Activated CD4-positive, CD25-positive, alpha-beta regulatory T cell treated with anti-CD3 and anti-CD28 coated beads, Interleukin-2, amount 50 U/mL, for 72 hours (primary cell): ENCODE measurements around the gene MYBPC3.
A peak's percentile ranks its signal among the peaks of the same experiment; 100 is the strongest.

Experiments used
- DNase-seq: peaks from one replicate; pipeline ENCODE4 v3.0.0; 2021

MYBPC3 gene

GRCh38 chr11:47383071-47383470 lies 30.6 kb upstream of the MYBPC3 start:
- no peak for DNase-seq

- DNase-seq, result no peak
Observed at GRCh38 chr11:47380078-47380477, 27.6 kb upstream of the MYBPC3 start.

- no peak for DNase-seq
Observed at GRCh38 chr11:47379317-47379716, 26.8 kb upstream of the MYBPC3 start.

- DNase-seq, result no peak
Observed at GRCh38 chr11:47378836-47379170, 26.3 kb upstream of the MYBPC3 start.

GRCh38 chr11:47378010-47378835 lies 25.7 kb upstream of the MYBPC3 start, which contains the start of gene SPI1:
SPI1 (minus strand) TSS chr11:47378547; CDS start chr11:47378353, 194 bp downstream.
- DNase-seq, result no peak

GRCh38 chr11:47377571-47378009 lies 25.1 kb upstream of the MYBPC3 start:
- no peak for DNase-seq

GRCh38 chr11:47376525-47377371 lies 24.2 kb upstream of the MYBPC3 start:
- no peak for DNase-seq

GRCh38 chr11:47376107-47376524 lies 23.6 kb upstream of the MYBPC3 start:
- DNase-seq, result no peak

- no peak for DNase-seq
Observed at GRCh38 chr11:47375546-47376085, 23.1 kb upstream of the MYBPC3 start.

- no peak for DNase-seq
Observed at GRCh38 chr11:47375020-47375419, 22.5 kb upstream of the MYBPC3 start.

- DNase-seq, result no peak
Observed at GRCh38 chr11:47374720-47375019, 22.2 kb upstream of the MYBPC3 start.

- DNase-seq, result peak; percentile 88
Observed at GRCh38 chr11:47373876-47374719, 21.6 kb upstream of the MYBPC3 start.

- DNase-seq, result no peak
Observed at GRCh38 chr11:47372422-47372821, 19.9 kb upstream of the MYBPC3 start.

GRCh38 chr11:47369676-47370075 lies 17.2 kb upstream of the MYBPC3 start:
- no peak for DNase-seq

GRCh38 chr11:47366020-47366490 lies 13.6 kb upstream of the MYBPC3 start:
- no peak for DNase-seq

GRCh38 chr11:47361419-47361818 lies 8.9 kb upstream of the MYBPC3 start:
- no peak for DNase-seq

- no peak for DNase-seq
Observed at GRCh38 chr11:47360341-47360740, 7.8 kb upstream of the MYBPC3 start.

- no peak for DNase-seq
Observed at GRCh38 chr11:47359586-47359985, 7.1 kb upstream of the MYBPC3 start.

GRCh38 chr11:47359162-47359561 lies 6.7 kb upstream of the MYBPC3 start:
- no peak for DNase-seq

- no peak for DNase-seq
Observed at GRCh38 chr11:47358731-47359051, 6.2 kb upstream of the MYBPC3 start.

GRCh38 chr11:47357985-47358730 lies 5.7 kb upstream of the MYBPC3 start:
- no peak for DNase-seq

GRCh38 chr11:47356998-47357329 lies 4.5 kb upstream of the MYBPC3 start:
- no peak for DNase-seq
